ENCODE data around the gene RNF152.

Gene RNF152

DNA sequence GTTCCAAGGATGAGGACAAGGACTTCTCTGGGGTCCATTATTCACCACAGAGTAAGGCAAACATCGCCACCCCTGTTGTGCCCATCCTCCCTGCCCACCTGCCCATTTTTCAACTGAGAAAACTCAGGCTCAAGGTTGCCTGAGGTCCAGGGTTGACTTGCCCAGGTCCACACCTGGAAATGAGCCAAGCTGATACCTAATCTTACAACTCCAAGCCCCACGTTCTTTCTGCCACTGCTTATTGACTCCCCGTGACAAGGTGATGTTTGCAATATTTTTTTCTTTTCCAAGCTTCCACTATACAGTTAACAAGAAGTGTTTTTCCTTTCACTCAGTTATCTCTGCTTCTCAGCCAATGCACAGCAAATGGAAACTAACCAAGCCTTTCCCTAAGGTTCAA is 39.0 kb downstream of the RNF152 start:
- no peaks in the 10 kb centered on the region for H3K9me3 ChIP-seq (ENCODE audit: control insufficient read depth, insufficient read depth, low read length)
- H3K9ac ChIP-seq (ENCODE audit: low read depth, low read length) = no peak overlapping the region
- H3K4me1 ChIP-seq (ENCODE audit: insufficient read depth, low read length) = peaks cover 9% of the 10 kb centered on the region; the same call in 1 of the 2 replicates
- H3K36me3 ChIP-seq (ENCODE audit: insufficient read depth, low read length) = no peaks in the 10 kb centered on the region

- peaks cover 9% of the 10 kb centered on the region; the same call in 1 of the 2 replicates for H3K4me1 ChIP-seq (ENCODE audit: insufficient read depth, low read length)
- no peak overlapping the region for H3K9ac ChIP-seq (ENCODE audit: low read depth, low read length)
- no peaks in the 10 kb centered on the region for H3K9me3 ChIP-seq (ENCODE audit: control insufficient read depth, insufficient read depth, low read length)
- H3K36me3 ChIP-seq (ENCODE audit: insufficient read depth, low read length) = no peaks in the 10 kb centered on the region
These were observed 40.3 kb downstream of the RNF152 start for GRCh38 chr18:61852496-61852895.

- H3K9ac ChIP-seq (ENCODE audit: low read depth, low read length) = no peak overlapping the region
- peaks cover 9% of the 10 kb centered on the region; the same call in 1 of the 2 replicates for H3K4me1 ChIP-seq (ENCODE audit: insufficient read depth, low read length)
- no peaks in the 10 kb centered on the region for H3K9me3 ChIP-seq (ENCODE audit: control insufficient read depth, insufficient read depth, low read length)
- no peaks in the 10 kb centered on the region for H3K36me3 ChIP-seq (ENCODE audit: insufficient read depth, low read length)
These were observed 40.8 kb downstream of the RNF152 start for GRCh38 chr18:61851940-61852451.

DNA sequence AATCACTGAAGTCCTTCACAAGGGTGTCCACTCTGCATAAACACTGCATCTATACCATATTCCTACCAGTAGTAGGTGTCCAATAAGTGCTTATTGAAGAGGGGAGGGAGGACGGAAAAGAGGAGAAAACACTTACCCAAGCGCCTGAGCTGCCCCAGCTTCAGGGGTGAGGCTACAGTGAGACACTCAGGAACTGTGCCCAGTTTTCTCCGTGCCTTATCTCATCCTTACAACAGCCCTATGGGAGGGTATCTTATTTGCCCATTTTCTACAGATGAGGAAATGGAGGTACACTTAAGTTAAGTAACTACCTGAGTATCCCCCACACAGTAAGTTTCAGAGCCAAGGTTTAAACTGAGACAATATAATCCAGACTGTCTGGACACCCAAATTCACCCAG is 41.5 kb downstream of the RNF152 start:
- Histone ChIP-seq H3K4me1 (ENCODE audit: insufficient read depth, low read length) (peaks cover 9% of the 10 kb centered on the region; the same call in 1 of the 2 replicates), H3K36me3 (ENCODE audit: insufficient read depth, low read length) (no peaks in the 10 kb centered on the region), H3K9ac (ENCODE audit: low read depth, low read length) (no peak overlapping the region), H3K9me3 (ENCODE audit: control insufficient read depth, insufficient read depth, low read length) (no peaks in the 10 kb centered on the region)

DNA sequence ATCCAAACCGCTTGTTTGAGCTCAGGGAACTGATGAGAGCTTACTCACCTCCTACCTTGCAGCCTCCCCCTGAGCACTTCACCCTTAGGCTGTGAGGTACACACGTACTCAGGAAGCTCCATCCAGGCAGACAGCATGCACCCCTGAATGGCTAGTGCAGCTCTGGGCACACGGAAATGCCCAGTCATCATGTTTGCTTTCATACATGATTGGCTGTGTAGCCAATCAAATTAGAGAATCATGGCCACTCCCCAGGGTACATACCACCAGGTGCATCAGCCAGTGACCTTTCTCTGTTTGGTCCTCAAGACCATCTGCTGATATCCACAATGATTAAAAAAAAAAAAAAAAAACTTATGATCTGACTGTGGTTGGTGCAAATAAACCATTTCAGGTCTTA is 42.1 kb downstream of the RNF152 start:
- no peaks in the 10 kb centered on the region for H3K9me3 ChIP-seq (ENCODE audit: control insufficient read depth, insufficient read depth, low read length)
- no peaks in the 10 kb centered on the region for H3K36me3 ChIP-seq (ENCODE audit: insufficient read depth, low read length)
- peaks cover 9% of the 10 kb centered on the region; the same call in 1 of the 2 replicates for H3K4me1 ChIP-seq (ENCODE audit: insufficient read depth, low read length)
- no peak overlapping the region for H3K9ac ChIP-seq (ENCODE audit: low read depth, low read length)

DNA sequence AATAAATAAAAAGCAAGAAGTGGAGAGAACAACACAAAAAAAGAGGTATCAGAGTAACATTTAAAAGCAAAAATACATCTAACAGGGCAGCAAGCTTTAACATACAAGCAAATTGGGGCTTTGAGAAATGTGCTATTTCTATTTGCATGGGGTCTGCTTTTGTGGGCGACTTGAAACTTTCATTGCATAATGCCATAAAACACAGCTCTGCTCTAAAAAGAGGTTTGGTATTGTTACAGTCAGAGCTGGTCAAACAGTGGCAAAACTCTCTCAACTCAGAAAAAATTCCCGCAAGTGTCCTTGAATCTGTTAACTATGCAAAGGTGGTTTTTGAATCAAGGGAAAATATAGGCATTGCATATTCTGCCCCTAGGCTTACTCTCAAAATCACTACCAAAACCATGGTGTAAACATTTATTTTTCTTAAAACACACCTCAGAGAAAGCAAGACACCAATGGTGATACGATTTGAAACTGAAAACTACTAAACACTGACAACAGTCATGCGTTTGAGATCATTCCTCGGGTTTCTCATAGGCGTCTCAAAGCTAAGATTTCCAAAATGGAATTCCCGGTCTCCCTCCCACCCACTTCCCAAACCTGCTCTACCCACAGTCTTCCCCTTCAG is 45.5 kb downstream of the RNF152 start:
- Histone ChIP-seq H3K9me3 (ENCODE audit: control insufficient read depth, insufficient read depth, low read length) (no peaks in the 10 kb centered on the region), H3K9ac (ENCODE audit: low read depth, low read length) (no peak overlapping the region), H3K36me3 (ENCODE audit: insufficient read depth, low read length) (no peaks in the 10 kb centered on the region), H3K4me1 (ENCODE audit: insufficient read depth, low read length) (no peaks in the 10 kb centered on the region)

DNA sequence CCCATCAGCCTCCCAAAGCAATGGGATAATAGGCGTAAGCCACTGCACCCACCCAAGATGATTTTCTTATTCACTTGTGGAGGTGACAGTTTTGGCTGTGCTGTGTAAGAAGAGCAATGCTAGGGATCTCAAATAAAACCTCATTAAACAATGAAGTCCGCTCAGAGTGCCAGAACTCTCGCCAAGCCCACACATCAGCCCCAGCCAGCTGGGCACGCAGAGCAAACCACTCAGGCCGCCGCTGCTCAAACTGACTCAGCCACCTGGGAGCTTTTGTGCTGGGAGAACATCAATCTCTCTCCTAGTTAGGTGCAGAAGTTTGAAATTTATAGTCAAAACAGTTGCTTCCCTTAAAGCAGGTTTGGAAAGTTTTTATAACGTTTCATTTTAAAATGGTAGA is 47.6 kb downstream of the RNF152 start:
- Histone ChIP-seq H3K36me3 (ENCODE audit: insufficient read depth, low read length) (no peaks in the 10 kb centered on the region), H3K4me1 (ENCODE audit: insufficient read depth, low read length) (no peaks in the 10 kb centered on the region), H3K9ac (ENCODE audit: low read depth, low read length) (no peak overlapping the region), H3K9me3 (ENCODE audit: control insufficient read depth, insufficient read depth, low read length) (no peaks in the 10 kb centered on the region)

- H3K9me3 ChIP-seq (ENCODE audit: control insufficient read depth, insufficient read depth, low read length) = no peaks in the 10 kb centered on the region
- H3K9ac ChIP-seq (ENCODE audit: low read depth, low read length) = no peak overlapping the region
- no peaks in the 10 kb centered on the region for H3K36me3 ChIP-seq (ENCODE audit: insufficient read depth, low read length)
- no peaks in the 10 kb centered on the region for H3K4me1 ChIP-seq (ENCODE audit: insufficient read depth, low read length)
These were observed 48.1 kb downstream of the RNF152 start for GRCh38 chr18:61844726-61845125.

GRCh38 chr18:61842146-61842545 is 50.7 kb downstream of the RNF152 start:
- no peaks in the 10 kb centered on the region for H3K4me1 ChIP-seq (ENCODE audit: insufficient read depth, low read length)
- H3K9me3 ChIP-seq (ENCODE audit: control insufficient read depth, insufficient read depth, low read length) = no peaks in the 10 kb centered on the region
- H3K9ac ChIP-seq (ENCODE audit: low read depth, low read length) = no peak overlapping the region
- no peaks in the 10 kb centered on the region for H3K36me3 ChIP-seq (ENCODE audit: insufficient read depth, low read length)

GRCh38 chr18:61841706-61842105 is 51.1 kb downstream of the RNF152 start:
- no peak overlapping the region for H3K9ac ChIP-seq (ENCODE audit: low read depth, low read length)
- no peaks in the 10 kb centered on the region for H3K4me1 ChIP-seq (ENCODE audit: insufficient read depth, low read length)
- H3K36me3 ChIP-seq (ENCODE audit: insufficient read depth, low read length) = no peaks in the 10 kb centered on the region
- no peaks in the 10 kb centered on the region for H3K9me3 ChIP-seq (ENCODE audit: control insufficient read depth, insufficient read depth, low read length)

- no peak overlapping the region for H3K9ac ChIP-seq (ENCODE audit: low read depth, low read length)
- H3K9me3 ChIP-seq (ENCODE audit: control insufficient read depth, insufficient read depth, low read length) = no peaks in the 10 kb centered on the region
- no peaks in the 10 kb centered on the region for H3K4me1 ChIP-seq (ENCODE audit: insufficient read depth, low read length)
- H3K36me3 ChIP-seq (ENCODE audit: insufficient read depth, low read length) = no peaks in the 10 kb centered on the region
These were observed 52.5 kb downstream of the RNF152 start for GRCh38 chr18:61840324-61840723.

GRCh38 chr18:61838521-61838920 is 54.3 kb downstream of the RNF152 start:
- H3K9me3 ChIP-seq (ENCODE audit: control insufficient read depth, insufficient read depth, low read length) = no peaks in the 10 kb centered on the region
- no peaks in the 10 kb centered on the region for H3K4me1 ChIP-seq (ENCODE audit: insufficient read depth, low read length)
- no peaks in the 10 kb centered on the region for H3K36me3 ChIP-seq (ENCODE audit: insufficient read depth, low read length)
- no peak overlapping the region for H3K9ac ChIP-seq (ENCODE audit: low read depth, low read length)

DNA sequence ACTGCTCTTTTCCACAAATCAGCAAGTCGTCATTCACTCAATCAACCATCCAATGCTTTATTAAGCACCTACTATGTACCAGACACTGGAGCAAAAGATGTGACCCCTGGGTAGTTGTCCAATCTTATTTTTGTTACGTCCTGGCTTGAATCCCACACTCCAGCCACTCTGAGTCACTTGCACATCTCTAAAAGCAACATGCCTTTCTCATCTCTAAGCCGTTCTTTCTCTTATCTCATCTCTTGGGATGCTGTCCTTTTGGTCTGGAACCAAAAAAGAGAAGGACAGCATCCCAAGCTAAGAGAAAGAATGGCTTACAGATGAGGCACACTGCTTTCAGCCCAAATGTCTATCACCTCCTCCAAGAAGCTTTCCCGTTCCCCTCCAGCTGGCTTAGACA is 58.8 kb downstream of the RNF152 start:
- no peak overlapping the region for H3K9ac ChIP-seq (ENCODE audit: low read depth, low read length)
- H3K9me3 ChIP-seq (ENCODE audit: control insufficient read depth, insufficient read depth, low read length) = no peaks in the 10 kb centered on the region
- H3K4me1 ChIP-seq (ENCODE audit: insufficient read depth, low read length) = no peaks in the 10 kb centered on the region; the same call in 1 of the 2 replicates
- no peaks in the 10 kb centered on the region for H3K36me3 ChIP-seq (ENCODE audit: insufficient read depth, low read length)

DNA sequence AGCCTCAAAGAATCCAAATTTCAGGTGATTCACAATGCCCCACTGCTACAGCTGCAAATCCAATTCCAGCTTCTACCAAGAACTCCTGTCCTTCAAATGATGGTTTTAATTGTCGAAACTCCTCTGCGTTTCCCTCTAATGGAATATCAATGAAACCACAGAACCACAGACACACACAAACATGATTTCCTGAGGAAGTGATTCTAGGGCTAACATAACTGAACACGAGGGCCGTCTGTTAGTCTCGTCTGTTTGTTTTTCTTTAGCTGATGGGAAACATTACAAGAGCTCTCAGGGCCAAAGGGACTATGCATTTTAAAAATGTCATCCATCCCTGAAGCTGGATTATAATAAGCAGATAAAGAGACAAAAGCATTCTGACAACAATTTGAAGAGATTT is 59.4 kb downstream of the RNF152 start:
- Histone ChIP-seq H3K4me1 (ENCODE audit: insufficient read depth, low read length) (no peaks in the 10 kb centered on the region; the same call in 1 of the 2 replicates), H3K36me3 (ENCODE audit: insufficient read depth, low read length) (no peaks in the 10 kb centered on the region), H3K9me3 (ENCODE audit: control insufficient read depth, insufficient read depth, low read length) (no peaks in the 10 kb centered on the region), H3K9ac (ENCODE audit: low read depth, low read length) (no peak overlapping the region)

DNA sequence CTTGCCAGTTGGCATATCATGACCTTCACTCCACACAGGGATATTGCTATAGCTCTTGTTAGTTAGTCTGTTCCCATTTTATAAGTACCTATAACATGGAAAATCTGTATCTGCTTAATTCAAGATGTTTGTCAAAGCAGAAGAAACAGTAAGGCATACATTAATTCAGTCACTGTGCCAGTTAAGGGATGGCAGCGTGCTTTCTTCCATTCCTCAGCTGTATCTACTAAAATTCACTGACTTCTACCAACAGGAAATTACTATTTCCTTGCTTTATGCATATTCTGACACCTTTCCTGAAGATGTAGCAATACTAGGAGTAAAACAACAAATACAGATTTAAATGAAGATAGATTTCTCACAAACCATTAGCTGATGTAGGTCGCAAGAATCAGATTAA is 59.9 kb downstream of the RNF152 start:
- Histone ChIP-seq H3K4me1 (ENCODE audit: insufficient read depth, low read length) (peaks cover under 1% of the 10 kb centered on the region), H3K9me3 (ENCODE audit: control insufficient read depth, insufficient read depth, low read length) (no peaks in the 10 kb centered on the region), H3K36me3 (ENCODE audit: insufficient read depth, low read length) (no peaks in the 10 kb centered on the region), H3K9ac (ENCODE audit: low read depth, low read length) (no peak overlapping the region)

Measured in ES-I3 (cell line).